ENCODE data around the gene HEPHL1.
"Not testable (repeated sequence)": the region's sequence is repeated elsewhere in the genome, so short reads cannot be mapped to it uniquely, and the experiment has no call there.

The HEPHL1 gene

GRCh38 chr11:94151903-94152677 is 130.9 kb downstream of the HEPHL1 start:
- no peak for DNase-seq

- no peak for DNase-seq
These were observed 131.5 kb downstream of the HEPHL1 start for GRCh38 chr11:94152678-94153065.

- DNase-seq: no peak
These were observed 132.2 kb downstream of the HEPHL1 start for GRCh38 chr11:94153320-94153719.

- DNase-seq: no peak
These were observed 133.1 kb downstream of the HEPHL1 start for GRCh38 chr11:94154095-94154856.

DNA sequence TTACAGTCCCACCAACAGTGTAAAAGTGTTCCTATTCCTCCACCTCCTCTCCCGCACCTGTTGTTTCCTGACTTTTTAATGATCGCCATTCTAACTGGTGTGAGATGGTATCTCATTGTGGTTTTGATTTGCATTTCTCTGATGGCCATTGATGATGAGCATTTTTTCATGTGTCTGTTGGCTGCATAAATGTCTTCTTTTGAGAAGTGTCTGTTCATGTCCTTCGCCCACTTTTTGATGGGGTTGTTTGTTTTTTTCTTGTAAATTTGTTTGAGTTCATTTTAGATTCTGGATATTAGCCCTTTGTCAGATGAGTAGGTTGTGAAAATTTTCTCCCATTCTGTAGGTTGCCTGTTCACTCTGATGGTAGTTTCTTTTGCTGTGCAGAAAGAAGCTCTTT is 136.2 kb downstream of the HEPHL1 start:
- DNase-seq: not testable (repeated sequence)
